OCI-LY1 (cell line): Measurements from ENCODE around the gene MYLK2.

Experiments used
- H2AFZ ChIP-seq: fragments of 200-600 bp; sonication (generic), shearing (Covaris generic); 2 replicates; pipeline ENCODE4 v1.6.0; 2014; ENCODE audit warnings: antibody characterized with exemption, mild to moderate bottlenecking, low read length
- H3F3A ChIP-seq: fragments of 200-600 bp; sonication (generic), shearing (Covaris generic); 2 replicates; pipeline ENCODE4 v1.6.0; 2014; ENCODE audit warnings: mild to moderate bottlenecking, antibody characterized with exemption, low read length, moderate library complexity; ENCODE audit not compliant: insufficient read depth
- H3K27ac ChIP-seq: fragments of 200-600 bp; sonication (generic); 2 replicates; pipeline ENCODE4 v1.5.1; 2014; ENCODE audit warnings: low read length, mixed run types, mild to moderate bottlenecking, low read depth; ENCODE audit not compliant: poor library complexity, severe bottlenecking
- H3K27me3 ChIP-seq: fragments of 200-600 bp; sonication (generic); 2 replicates; pipeline ENCODE4 v1.6.0; 2014; ENCODE audit warnings: antibody characterized with exemption, mild to moderate bottlenecking, low read length, moderate library complexity; ENCODE audit not compliant: insufficient read depth
- H3K36me3 ChIP-seq: fragments of 200-600 bp; sonication (generic); 2 replicates; pipeline ENCODE4 v1.6.1; 2014; ENCODE audit warnings: mild to moderate bottlenecking, antibody characterized with exemption, low read length, moderate library complexity, mixed read lengths; ENCODE audit not compliant: insufficient read depth
- H3K4me1 ChIP-seq: fragments of 200-600 bp; sonication (generic); 2 replicates; pipeline ENCODE4 v1.5.1; 2014; ENCODE audit warnings: mild to moderate bottlenecking, low read length, moderate library complexity; ENCODE audit not compliant: insufficient read depth, severe bottlenecking
- H3K4me2 ChIP-seq: fragments of 200-600 bp; sonication (generic), shearing (Covaris generic); 2 replicates; pipeline ENCODE4 v1.6.1; 2014; ENCODE audit warnings: low read length
- H3K4me3 ChIP-seq: fragments of 200-600 bp; sonication (generic); 2 replicates; pipeline ENCODE4 v1.5.1; 2014; ENCODE audit warnings: low read length, low read depth, mild to moderate bottlenecking, mixed read lengths; ENCODE audit not compliant: poor library complexity, severe bottlenecking
- H3K79me2 ChIP-seq: fragments of 200-600 bp; shearing (Covaris generic); 2 replicates; pipeline ENCODE4 v1.6.1; 2016; ENCODE audit warnings: mixed run types, low read length, mixed read lengths; ENCODE audit not compliant: insufficient read depth
- H3K9ac ChIP-seq: fragments of 200-600 bp; sonication (generic), shearing (Covaris generic); 2 replicates; pipeline ENCODE4 v1.6.1; 2014; ENCODE audit warnings: mild to moderate bottlenecking, low read length, mixed read lengths
- H3K9me2 ChIP-seq: fragments of 200-600 bp; sonication (generic), shearing (Covaris generic); 2 replicates; pipeline ENCODE4 v1.6.1; 2014; ENCODE audit warnings: low read depth, mild to moderate bottlenecking, low read length, mixed read lengths
- H3K9me3 ChIP-seq: fragments of 200-600 bp; shearing (Covaris generic); 2 replicates; pipeline ENCODE4 v1.6.1; 2014; ENCODE audit warnings: low read length, mixed read lengths
- H4K20me1 ChIP-seq: fragments of 200-600 bp; sonication (generic), shearing (Covaris generic); 2 replicates; pipeline ENCODE4 v1.6.0; 2016; ENCODE audit warnings: mild to moderate bottlenecking, low read length; ENCODE audit not compliant: insufficient read depth
- EZH2 ChIP-seq: fragments of 200-600 bp; sonication (generic), shearing (Covaris generic); IDR thresholded peaks from 2 replicates; pipeline ENCODE4 v1.8.0; 2017; ENCODE audit warnings: borderline replicate concordance, mixed run types, mild to moderate bottlenecking, antibody characterized with exemption, low read length, moderate library complexity, mixed read lengths
- TF ChIP-seq, protein P1 (sequence below): fragments of 200-600 bp; sonication (generic), shearing (Covaris generic); IDR thresholded peaks from 2 replicates; pipeline ENCODE4 v1.5.1; 2017; ENCODE audit warnings: mild to moderate bottlenecking, antibody characterized with exemption, low read length, moderate library complexity, mixed read lengths

MYLK2 gene

DNA sequence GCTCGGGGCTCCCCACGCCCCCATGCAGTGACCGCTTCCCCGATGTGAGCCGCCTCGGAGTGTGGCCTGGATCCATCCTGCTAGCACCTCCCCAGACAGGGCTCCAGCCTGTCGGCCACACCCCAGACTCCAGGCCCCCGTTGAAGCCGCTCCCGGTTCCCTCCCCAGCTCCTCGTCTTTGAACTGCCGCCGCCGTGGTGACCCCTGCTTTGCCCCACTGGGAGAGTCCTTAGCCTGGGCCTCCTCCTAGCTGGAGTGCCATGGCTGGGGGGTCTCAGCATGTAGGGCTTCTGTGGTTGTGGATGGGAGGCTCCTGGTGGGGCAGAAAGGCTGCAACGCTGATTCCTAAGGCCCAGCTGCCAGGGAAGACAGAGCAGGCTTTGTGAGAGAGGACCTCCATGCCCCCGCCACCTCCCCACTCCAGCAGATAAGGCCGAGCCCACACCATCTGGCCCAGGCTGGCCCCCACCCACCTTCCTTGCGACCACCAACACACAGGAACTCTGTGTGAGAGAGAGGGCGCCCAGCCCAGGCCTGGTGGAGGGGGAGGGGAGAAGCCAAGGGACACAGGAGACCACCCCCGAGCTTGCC lies 14.9 kb downstream of the MYLK2 start:
- H3K4me1 ChIP-seq, result peaks cover 7% of the 10 kb centered on the region
- H3K4me2 ChIP-seq, result no peak overlapping the region
- H3K27ac ChIP-seq, result no peak overlapping the region

DNA sequence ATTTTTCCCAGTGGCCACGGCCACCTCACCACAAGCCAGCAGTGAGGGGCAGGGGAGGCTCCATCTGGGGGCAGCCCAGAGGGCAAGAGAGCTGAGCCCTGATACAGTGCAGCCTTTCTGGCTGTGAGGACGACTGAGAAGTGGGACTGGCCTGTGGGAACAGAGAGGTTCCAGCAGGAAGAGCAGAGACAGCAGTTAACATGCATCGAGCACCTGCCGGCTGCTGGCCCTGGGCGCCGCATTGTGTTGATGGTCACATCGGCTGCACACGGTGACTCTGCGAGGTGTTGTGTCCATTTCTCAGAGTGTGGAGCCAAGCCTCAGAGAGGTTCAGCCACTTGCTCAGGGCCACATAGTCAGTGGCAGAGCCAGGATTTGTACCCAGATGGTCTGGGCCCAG lies 16.4 kb downstream of the MYLK2 start:
- TF ChIP-seq, protein P1, sequence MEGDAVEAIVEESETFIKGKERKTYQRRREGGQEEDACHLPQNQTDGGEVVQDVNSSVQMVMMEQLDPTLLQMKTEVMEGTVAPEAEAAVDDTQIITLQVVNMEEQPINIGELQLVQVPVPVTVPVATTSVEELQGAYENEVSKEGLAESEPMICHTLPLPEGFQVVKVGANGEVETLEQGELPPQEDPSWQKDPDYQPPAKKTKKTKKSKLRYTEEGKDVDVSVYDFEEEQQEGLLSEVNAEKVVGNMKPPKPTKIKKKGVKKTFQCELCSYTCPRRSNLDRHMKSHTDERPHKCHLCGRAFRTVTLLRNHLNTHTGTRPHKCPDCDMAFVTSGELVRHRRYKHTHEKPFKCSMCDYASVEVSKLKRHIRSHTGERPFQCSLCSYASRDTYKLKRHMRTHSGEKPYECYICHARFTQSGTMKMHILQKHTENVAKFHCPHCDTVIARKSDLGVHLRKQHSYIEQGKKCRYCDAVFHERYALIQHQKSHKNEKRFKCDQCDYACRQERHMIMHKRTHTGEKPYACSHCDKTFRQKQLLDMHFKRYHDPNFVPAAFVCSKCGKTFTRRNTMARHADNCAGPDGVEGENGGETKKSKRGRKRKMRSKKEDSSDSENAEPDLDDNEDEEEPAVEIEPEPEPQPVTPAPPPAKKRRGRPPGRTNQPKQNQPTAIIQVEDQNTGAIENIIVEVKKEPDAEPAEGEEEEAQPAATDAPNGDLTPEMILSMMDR, result no peak
- TF ChIP-seq EZH2, result no peak
- H3K27ac ChIP-seq, result no peak overlapping the region
- no peaks in the 10 kb centered on the region for H3K27me3 ChIP-seq
- no peaks in the 10 kb centered on the region for H3K9me3 ChIP-seq
- no peak overlapping the region for H3K9ac ChIP-seq
- H3K4me1 ChIP-seq, result no peaks in the 10 kb centered on the region
- H3K4me3 ChIP-seq, result no peak overlapping the region
- no peaks in the 10 kb centered on the region for H3K79me2 ChIP-seq
- H3F3A ChIP-seq, result no peaks in the 10 kb centered on the region
- H4K20me1 ChIP-seq, result no peaks in the 10 kb centered on the region
- no peak overlapping the region for H2AFZ ChIP-seq
- H3K9me2 ChIP-seq, result no peaks in the 10 kb centered on the region
- H3K4me2 ChIP-seq, result no peak overlapping the region
- no peaks in the 10 kb centered on the region for H3K36me3 ChIP-seq

More for the DNA sequence above, 14.9 kb downstream of the MYLK2 start:
- Histone ChIP-seq H3F3A (no peaks in the 10 kb centered on the region), H3K27me3 (no peaks in the 10 kb centered on the region), H3K79me2 (no peaks in the 10 kb centered on the region), H3K9me3 (no peaks in the 10 kb centered on the region), H3K9ac (no peak overlapping the region), H4K20me1 (no peaks in the 10 kb centered on the region), H2AFZ (no peak overlapping the region), H3K9me2 (no peaks in the 10 kb centered on the region), H3K36me3 (no peaks in the 10 kb centered on the region), H3K4me3 (no peak overlapping the region)
- TF ChIP-seq EZH2, result no peak
- TF ChIP-seq, protein P1, result no peak

DNA sequence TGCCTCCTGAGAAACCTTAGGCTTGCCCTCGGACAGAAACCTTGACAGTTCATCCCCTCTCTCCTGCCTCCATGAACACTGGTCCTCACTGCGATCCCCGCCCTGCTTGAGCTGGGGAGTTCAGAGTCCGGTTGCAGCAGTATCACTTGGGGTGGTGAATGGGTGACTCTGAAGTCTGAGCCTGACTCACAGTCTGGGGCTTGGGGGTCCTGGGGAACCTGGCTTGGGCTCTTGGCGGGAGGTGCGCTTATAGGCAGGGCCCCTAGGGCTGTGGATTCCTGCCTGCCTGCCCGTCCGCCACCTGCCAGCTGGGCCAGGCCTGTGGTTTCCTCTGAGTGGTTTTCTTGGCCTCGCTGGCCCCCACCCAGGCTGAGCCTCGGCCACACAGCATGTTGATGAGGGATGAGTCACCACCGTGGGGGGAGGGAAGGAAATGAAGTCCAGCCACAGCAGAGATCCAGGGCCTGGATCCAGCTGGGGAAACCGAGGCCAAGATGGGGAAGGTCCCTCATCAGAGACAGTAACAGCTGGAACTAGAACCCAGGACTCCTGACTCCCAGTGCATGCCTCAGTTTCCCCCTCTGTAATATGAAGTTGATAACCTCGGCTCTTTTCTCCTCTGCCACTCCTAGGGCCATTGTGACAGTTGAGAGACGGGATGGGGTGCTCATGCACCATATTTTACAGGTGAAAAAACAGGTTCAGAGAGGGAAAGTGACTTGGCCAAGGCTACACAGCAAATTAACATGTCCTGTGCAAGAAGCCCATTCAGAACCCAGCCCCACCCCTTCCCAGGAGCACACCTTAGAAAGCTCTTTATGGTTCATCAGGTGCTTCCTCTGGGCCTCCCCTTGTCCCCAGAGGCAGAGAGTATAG lies 17.1 kb downstream of the MYLK2 start:
- H3K9me2 ChIP-seq, result no peaks in the 10 kb centered on the region
- H3K4me1 ChIP-seq, result no peaks in the 10 kb centered on the region
- no peaks in the 10 kb centered on the region for H3F3A ChIP-seq
- no peaks in the 10 kb centered on the region for H3K27me3 ChIP-seq
- H4K20me1 ChIP-seq, result no peaks in the 10 kb centered on the region
- H3K79me2 ChIP-seq, result no peaks in the 10 kb centered on the region
- no peaks in the 10 kb centered on the region for H3K36me3 ChIP-seq
- TF ChIP-seq, protein P1, result no peak
- no peak for TF ChIP-seq EZH2
- H2AFZ ChIP-seq, result no peak overlapping the region
- no peak overlapping the region for H3K4me2 ChIP-seq
- H3K9ac ChIP-seq, result no peak overlapping the region
- no peak overlapping the region for H3K27ac ChIP-seq
- H3K9me3 ChIP-seq, result no peaks in the 10 kb centered on the region
- H3K4me3 ChIP-seq, result no peak overlapping the region
